ENCODE measurements around the gene EIF4E1B. TPM values are rescaled to one million over a fixed set of nuclear protein-coding genes. Genes with fewer than 3 reads are reported as not detected.

EIF4E1B gene
- total RNA-seq (2022; extraction: Qiagen RNA extraction) = not detected in 5 replicates

GRCh38 chr5:176629853-176630680 lies at the start of gene EIF4E1B, which contains the start of gene SNCB:
EIF4E1B (plus strand) TSS chr5:176630675; CDS start chr5:176642788, 12,113 bp downstream.
SNCB (minus strand) TSS chr5:176630534; CDS start chr5:176629654, 880 bp downstream.

GRCh38 chr5:176609724-176610434 lies 20.6 kb upstream of the EIF4E1B start, which contains the start of gene GPRIN1:
GPRIN1 (minus strand) TSS chr5:176610156; CDS start chr5:176599834, 10,322 bp downstream.

GRCh38 chr5:176647030-176647842 lies 16.8 kb downstream of the EIF4E1B start, which contains the start of gene TSPAN17:
TSPAN17 (plus strand) TSS chr5:176647484; CDS start chr5:176647616, 132 bp downstream.

Other genes starting within 250 kb of the EIF4E1B start
- 121 to 129 TPM (median 127 TPM) in 5 replicates for gene NOP16, start 242.1 kb upstream of the EIF4E1B start, total RNA-seq (2022; extraction: Qiagen RNA extraction)
- gene HIGD2A, start 241.9 kb upstream of the EIF4E1B start, total RNA-seq (2022; extraction: Qiagen RNA extraction) = 239 to 292 TPM (median 247 TPM) in 5 replicates
- 111 to 172 TPM (median 168 TPM) in 5 replicates for gene CLTB, start 214.1 kb upstream of the EIF4E1B start, total RNA-seq (2022; extraction: Qiagen RNA extraction)
- 48.5 to 54.4 TPM (median 50.7 TPM) in 5 replicates for gene FAF2, start 182.3 kb upstream of the EIF4E1B start, total RNA-seq (2022; extraction: Qiagen RNA extraction)
- 20.4 to 40.3 TPM (median 35.2 TPM) in 5 replicates for gene RNF44, start 93.3 kb upstream of the EIF4E1B start, total RNA-seq (2022; extraction: Qiagen RNA extraction)
- 0.05 to 0.33 TPM (median 0.13 TPM) in 5 replicates for gene CDHR2, start 81.3 kb upstream of the EIF4E1B start, total RNA-seq (2022; extraction: Qiagen RNA extraction)
- gene GPRIN1, start 20.5 kb upstream of the EIF4E1B start, total RNA-seq (2022; extraction: Qiagen RNA extraction) = 8.1 to 10.1 TPM (median 9.3 TPM) in 5 replicates
- gene SNCB, start 141 bp upstream of the EIF4E1B start, total RNA-seq (2022; extraction: Qiagen RNA extraction) = 0.95 to 1.7 TPM (median 1.3 TPM) in 5 replicates
- gene TSPAN17, start 16.8 kb downstream of the EIF4E1B start, total RNA-seq (2022; extraction: Qiagen RNA extraction) = 52.6 to 66.4 TPM (median 64.8 TPM) in 5 replicates
- gene UNC5A, start 179.9 kb downstream of the EIF4E1B start, total RNA-seq (2022; extraction: Qiagen RNA extraction) = 0.37 to 0.98 TPM (median 0.73 TPM) in 5 replicates